ACHN (cell line): ENCODE results near the gene KRTAP19-8.

Experiments used
- DNase-seq: peaks from one replicate; pipeline ENCODE4 v3.0.0-alpha.2; 2015
- in situ Hi-C: cut with HindIII; loops from 2 replicates; pipeline ENCODE4 v1.10.0; 2017; ENCODE audit warnings: low sequenced_read_pairs, low pct_ligation_motif_present, low pct_unique_long_range_greater_than_20kb

The KRTAP19-8 gene

DNA sequence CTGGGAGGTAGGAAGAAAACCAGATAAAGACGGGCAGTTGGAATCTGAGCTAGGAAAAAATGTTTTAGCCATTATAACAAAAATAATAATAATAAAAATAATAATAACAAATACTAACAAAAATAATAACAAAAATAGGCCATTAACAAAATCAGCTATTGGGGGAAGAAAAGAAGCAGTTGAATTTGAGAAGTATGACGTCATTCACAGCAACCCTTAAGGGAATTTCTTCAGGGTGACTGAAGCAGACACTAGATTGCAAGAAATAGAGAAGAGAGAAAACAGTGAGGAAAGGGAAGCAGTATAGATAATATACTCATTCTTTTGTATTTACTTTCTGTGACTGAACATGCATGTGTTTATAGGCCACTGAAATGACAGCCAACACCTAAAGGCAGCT lies 20.0 kb downstream of the KRTAP19-8 start:
- in situ Hi-C loops = no loop called here
- DNase-seq = no peak

DNA sequence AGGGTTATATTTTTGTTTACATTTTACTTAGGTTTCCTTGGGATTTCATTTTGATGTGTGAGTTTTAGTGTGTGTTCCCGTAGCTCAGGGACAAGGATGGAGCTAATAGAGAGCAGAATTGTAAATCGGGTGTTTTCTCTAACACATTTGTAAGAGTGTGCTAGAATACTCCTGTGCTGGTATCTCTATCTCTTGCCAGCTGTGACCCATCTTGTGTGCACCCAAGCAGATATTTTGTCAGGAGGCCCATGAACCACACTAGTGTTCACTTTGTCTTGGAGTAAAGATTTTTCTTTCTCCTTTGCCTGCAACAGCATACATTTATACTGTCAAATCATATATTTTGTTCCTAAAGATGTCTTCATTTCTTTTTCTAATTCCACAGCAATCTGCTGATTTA lies 23.4 kb downstream of the KRTAP19-8 start:
- in situ Hi-C loops = no loop called here

DNA sequence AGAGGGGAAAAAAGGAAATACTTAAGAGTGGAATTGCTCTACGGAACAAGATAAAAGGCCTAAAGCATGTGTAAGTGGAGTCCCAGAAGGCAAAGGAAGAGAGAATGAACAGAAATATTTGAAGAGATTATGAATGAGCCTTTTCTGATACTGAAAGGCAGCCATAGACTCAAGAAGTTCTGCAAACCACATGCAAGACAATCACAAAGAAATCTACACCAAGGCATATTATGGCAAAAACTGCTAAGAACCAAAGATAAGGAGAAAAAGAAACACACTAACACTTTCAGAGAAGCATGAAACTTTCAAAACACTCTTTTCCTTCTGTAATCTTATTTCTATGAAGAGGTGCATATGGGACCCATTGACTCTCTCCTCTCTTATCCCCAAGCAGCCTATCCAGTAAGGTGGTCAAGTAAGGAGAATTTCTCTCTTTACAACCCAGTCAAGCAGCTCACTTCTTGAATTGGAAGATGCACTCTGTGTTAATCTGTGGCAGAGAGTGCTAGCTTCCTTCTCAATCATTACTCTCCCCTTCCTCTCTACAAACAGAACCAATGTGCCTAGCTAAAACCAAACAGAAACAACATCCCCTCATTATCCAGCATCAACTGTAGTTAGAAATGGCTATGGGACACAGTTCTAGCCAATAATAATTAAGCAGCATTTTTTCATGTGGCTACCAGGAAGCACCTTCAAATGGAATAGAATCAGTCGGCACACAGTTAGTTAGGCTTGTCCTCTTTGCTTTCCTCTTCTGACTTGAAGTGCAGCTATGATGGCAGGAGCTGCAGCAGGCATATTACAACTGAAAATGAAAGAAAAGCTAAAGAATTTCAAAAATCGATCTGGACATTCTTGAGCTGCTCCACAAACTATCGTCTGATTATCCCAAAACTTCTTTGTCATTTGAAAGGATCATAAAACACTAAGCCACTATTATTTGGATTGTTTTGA lies 25.9 kb downstream of the KRTAP19-8 start:
- no peak for DNase-seq
- in situ Hi-C loops = no loop called here

More for the DNA sequence above, 23.4 kb downstream of the KRTAP19-8 start:
- no peak for DNase-seq

DNA sequence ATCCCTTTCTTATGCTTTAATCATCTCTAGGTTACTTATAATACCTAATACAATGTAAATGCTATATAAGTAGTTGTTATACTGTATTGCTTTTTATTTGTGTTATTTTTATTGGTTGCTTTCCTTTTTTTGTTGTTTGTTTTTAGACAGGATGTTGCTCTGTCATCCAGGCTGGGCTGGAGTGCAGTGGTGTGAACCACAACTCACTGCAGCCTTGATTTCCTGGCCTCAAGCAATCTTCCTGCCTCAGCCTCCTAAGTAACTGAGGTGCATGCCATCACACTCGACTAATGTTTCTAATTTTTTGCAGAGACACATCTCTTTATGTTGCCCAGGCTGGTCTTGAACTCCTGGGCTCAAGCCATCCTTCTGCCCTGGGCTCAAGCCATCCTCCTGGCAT lies 26.9 kb downstream of the KRTAP19-8 start:
- in situ Hi-C loops = no loop called here
- no peak for DNase-seq

DNA sequence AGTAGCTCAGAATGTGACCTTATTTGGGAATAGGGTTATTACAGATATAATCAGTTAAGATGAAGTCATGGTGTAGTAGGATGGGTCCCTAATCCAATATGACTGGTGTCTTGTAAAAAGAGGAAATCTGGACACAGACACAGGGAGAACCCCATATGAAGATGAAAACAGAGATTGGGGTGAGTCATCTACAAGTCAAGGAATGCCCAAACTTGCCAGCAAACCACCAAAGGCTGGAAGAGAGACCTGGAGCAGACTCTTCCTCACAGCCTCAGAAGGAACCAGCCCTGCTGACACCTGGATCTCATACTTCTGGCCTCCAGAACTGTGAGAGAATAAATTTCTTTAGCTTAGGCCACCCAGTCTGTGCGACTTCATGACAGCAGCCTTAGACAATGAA lies 29.9 kb downstream of the KRTAP19-8 start:
- in situ Hi-C loops = no loop called here
- DNase-seq = no peak

DNA sequence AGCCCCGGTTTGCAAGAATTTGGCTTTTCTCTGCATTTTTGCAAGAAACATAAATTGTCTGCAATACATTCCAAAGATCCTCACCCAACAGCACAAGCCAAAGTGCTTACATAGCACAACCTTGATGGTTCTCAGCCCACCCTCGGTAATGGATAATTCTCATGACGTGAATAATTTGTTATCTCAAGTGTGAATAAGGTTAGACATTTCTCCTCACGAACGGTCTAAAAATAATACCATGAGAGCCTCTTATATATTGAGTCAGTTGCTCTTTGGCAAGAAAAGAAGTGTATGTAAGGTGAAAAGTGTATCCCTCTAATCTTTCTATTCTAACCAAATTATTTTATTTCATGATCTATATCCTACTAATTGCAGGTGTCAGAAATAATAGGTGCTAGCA lies 33.3 kb downstream of the KRTAP19-8 start:
- in situ Hi-C loops = no loop called here
- no peak for DNase-seq

DNA sequence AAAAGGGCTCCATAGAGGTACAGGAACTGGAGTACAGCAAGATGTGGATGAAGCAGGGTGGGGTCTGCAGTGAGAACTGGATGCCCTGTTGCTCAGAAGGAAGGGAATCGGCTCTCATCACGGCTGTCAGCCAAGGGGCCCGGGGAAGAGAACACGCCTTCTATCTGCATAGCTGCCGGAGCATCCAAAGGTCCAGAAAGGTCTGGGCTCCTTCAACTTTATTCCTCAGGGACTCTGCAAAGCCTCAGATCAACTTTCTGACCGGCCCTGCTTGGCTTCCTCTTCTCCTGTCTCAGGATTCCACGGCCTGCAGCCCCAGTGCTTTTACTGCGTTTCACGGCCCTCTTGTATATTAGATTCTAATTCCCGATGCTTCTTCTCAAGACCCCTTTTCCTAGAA lies 34.8 kb downstream of the KRTAP19-8 start:
- no peak for DNase-seq
- in situ Hi-C loops = no loop called here

DNA sequence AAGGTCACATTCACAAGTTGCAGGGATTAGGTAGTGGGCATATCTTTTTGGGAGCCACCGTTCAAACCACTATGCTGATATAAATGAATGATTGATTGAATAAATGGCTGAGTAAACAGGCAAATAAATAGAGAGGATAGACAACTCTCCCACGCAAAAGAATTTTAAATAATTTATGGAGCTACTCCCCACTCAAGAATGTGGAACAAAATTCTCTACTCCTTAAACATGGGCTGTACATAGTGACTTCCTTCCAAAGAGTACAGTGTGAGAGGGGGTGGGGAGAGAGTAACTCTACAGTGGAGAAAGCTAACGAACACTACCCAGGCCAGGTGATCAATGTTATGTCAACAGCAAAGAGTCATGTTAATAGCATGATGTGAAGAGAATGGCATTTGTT lies 40.7 kb downstream of the KRTAP19-8 start:
- in situ Hi-C loops = no loop called here
- DNase-seq = no peak

DNA sequence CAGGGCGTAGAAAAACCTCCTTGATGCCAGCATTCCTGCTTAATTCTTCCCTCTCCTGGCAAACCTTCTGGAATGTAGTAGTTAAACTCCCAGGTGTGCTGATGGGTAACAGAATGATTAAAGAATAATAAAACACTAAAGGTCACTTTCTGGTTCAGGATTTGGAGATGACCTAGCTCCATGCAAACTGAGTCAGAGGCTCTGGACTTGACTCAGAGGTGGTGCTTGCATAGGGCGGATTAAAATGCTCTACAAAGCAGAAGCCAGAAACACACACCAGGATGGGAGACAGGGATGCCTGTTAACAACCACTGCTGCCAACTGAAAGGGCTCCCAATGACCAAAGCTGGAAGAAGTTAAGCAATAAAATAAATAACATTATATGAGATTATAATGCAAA lies 41.5 kb downstream of the KRTAP19-8 start:
- no peak for DNase-seq
- in situ Hi-C loops = no loop called here

DNA sequence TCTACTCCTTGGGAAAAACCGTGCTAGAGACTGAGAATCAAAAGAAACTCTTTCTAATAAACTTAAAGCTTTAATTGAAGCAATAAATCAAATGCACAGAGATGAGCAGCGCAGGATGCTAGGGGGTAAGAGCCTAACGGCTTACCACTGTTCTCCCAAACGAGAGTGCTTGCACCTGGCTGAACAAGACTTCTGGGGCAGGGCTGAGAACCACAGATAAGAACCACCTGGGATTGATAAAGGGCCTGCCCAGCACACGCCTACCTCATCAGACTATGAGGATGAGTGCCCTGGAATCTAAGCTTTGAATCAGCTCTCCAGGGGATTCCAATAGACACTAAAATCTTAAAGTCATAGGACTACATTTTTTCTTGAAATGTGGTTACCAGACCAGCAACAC lies 43.3 kb downstream of the KRTAP19-8 start:
- in situ Hi-C loops = no loop called here
- no peak for DNase-seq

DNA sequence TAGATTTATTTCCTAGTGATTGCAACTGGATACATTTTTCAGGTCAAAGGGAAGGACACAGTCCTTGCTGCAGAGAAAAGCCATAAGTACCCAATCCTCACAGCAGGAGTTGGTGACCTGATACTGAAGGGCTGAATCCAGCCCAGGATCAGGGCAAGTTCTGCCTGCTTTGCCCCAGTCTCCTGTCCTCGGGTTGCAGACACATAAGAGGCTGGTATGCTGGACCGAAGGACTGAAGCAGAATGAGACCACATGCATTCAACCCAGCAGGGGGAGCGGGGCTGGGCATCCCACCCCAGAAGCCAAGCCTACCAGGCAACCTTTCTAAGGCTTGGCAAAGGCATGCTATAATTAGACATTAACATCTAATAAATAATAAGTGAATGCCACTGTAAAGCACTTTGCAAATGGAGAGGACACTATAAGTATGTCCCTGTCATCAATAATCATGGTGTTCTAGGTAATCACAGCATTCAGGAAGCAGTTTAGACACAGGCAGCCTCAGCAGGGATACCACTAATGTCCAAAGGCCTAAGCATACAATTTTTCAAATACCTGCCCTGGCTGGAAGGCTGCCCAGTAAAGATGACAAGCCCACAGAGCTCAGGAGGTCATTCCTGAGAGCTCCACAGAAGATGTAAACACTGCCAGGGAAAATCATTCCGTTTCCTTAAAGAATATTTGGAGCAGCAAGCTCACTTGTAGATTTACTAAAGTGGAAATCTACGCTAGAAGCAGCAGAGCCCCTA lies 47.6 kb downstream of the KRTAP19-8 start:
- in situ Hi-C loops = no loop called here
- no peak for DNase-seq

DNA sequence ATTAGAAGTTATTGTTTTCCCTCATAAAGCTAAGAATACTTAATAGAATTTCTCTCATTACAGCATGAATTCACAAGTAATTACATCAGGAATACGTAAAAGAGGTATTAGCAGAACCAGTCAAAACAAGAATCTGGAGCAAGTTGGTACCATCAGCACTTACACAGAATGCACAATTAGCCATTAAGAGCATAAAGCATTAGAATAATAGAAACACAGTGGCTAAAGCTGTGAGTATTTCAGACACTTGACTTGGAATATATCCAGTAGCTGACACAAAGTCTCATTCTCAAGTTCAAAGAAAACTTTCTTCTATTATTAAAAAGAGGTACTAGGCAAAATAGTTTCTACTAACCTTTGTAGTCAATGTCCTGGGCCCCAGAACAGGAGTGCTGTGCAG lies 49.6 kb downstream of the KRTAP19-8 start:
- in situ Hi-C loops = no loop called here
- no peak for DNase-seq
